K562 (cell line): Measurements from ENCODE around the gene CAMK1D. TPM values are rescaled to one million over a fixed set of nuclear protein-coding genes. Genes with fewer than 3 reads are reported as not detected.

Source experiments
- ELF1 ChIP-seq: fragments of 200-800 bp; sonication (Bioruptor generic); IDR thresholded peaks from 2 replicates; pipeline ENCODE4 v1.6.1; 2016; ENCODE audit warnings: missing genetic modification characterization, missing compliant biosample characterization
- FOXJ3 ChIP-seq: sonication (generic); formaldehyde crosslinking; IDR thresholded peaks from 2 replicates; pipeline ENCODE4 v1.4.0; 2020; ENCODE audit warnings: mild to moderate bottlenecking, missing genetic modification reagents
- NKRF ChIP-seq: fragments of 450-650 bp; IDR thresholded peaks from 2 replicates; pipeline ENCODE4 v1.6.1; 2016; ENCODE audit warnings: borderline replicate concordance
- NR4A1 ChIP-seq, 2 experiments: fragments of 250-450 bp in 1 of 2; fragments of 450-650 bp in 1 of 2; sonication (Bioruptor Pico) in 1 of 2; IDR thresholded peaks; 2 replicates each; pipeline versions ENCODE4 v1.4.0 to v1.6.1; 2016 to 2020; ENCODE audit warnings: mild to moderate bottlenecking in 2 of 2, missing compliant biosample characterization in 1 of 2, missing genetic modification characterization in 1 of 2, moderate library complexity in 1 of 2
- POLR2AphosphoS5 ChIP-seq: IDR thresholded peaks from 2 replicates; pipeline ENCODE4 v1.6.1; 2011; ENCODE audit warnings: mild to moderate bottlenecking, low read depth, low read length, moderate library complexity; ENCODE audit not compliant: control insufficient read depth, insufficient read depth
- RAD21 ChIP-seq, 2 experiments: fragments of 250-450 bp in 1 of 2; fragments of 450-650 bp in 1 of 2; sonication (Bioruptor Pico) in 1 of 2; formaldehyde crosslinking in 1 of 2; IDR thresholded peaks in 1 of 2; conservative IDR thresholded peaks in 1 of 2; 2 replicates each; pipeline versions ENCODE4 v1.4.0 to v1.8.0; 2020 to 2022; ENCODE audit warnings: mild to moderate bottlenecking in 2 of 2, moderate library complexity in 1 of 2
- STAT6 ChIP-seq: sonication (generic); formaldehyde crosslinking; IDR thresholded peaks from 2 replicates; pipeline ENCODE4 v1.8.1; 2023; ENCODE audit warnings: mild to moderate bottlenecking, missing genetic modification reagents
- ZBTB2 ChIP-seq: fragments of 450-650 bp; IDR thresholded peaks from 2 replicates; pipeline ENCODE4 v1.6.1; 2016; ENCODE audit warnings: antibody characterized with exemption
- ZFP1 ChIP-seq: fragments of 450-650 bp; formaldehyde crosslinking; IDR thresholded peaks from 2 replicates; pipeline ENCODE4 v1.4.0; 2020; ENCODE audit warnings: mild to moderate bottlenecking, mixed read lengths
- ZNF165 ChIP-seq: fragments of 250-450 bp; sonication (Bioruptor Pico); IDR thresholded peaks from 2 replicates; pipeline ENCODE4 v1.4.0; 2020; ENCODE audit warnings: borderline replicate concordance
- ZNF274 ChIP-seq: IDR thresholded peaks from 2 replicates; pipeline ENCODE4 v1.6.1; 2011; ENCODE audit warnings: low read depth, mild to moderate bottlenecking, low read length, moderate library complexity, borderline replicate concordance
- ZNF780A ChIP-seq: fragments of 250-450 bp; sonication (Bioruptor Pico); IDR thresholded peaks from 2 replicates; pipeline ENCODE4 v1.5.0; 2021; ENCODE audit warnings: mild to moderate bottlenecking
- polyA plus RNA-seq, 8 experiments: library from polyadenylated mRNA; depleted of rRNA in 4 of 8; stranded (reverse) in 5 of 8; unstranded in 3 of 8; fragments of >200 nt; fragmentation: Nextera tagmentation in 2 of 8; fragmentation: Illumina TruSeq in 1 of 8; extraction: Ambion mirVana in 2 of 8; extraction: Trizol in 1 of 8; gene quantifications; 2 replicates each; pipeline versions ENCODE4 v1.2.1 to v1.2.3, GENCODE V29; 2011 to 2014; ENCODE audit warnings: inconsistent platforms in 1 of 8, missing spikeins in 1 of 8
- total RNA-seq, 7 experiments: library from RNA; depleted of rRNA in 6 of 7; stranded (reverse); fragments of >200 nt in 6 of 7; fragmentation: Illumina TruSeq in 2 of 7; extraction: Trizol in 2 of 7; gene quantifications; 2 replicates each; pipeline versions ENCODE4 v1.2.1 to v1.2.3, GENCODE V29; 2011 to 2021; ENCODE audit warnings: low replicate concordance in 1 of 7

Gene CAMK1D
- total and polyA plus RNA-seq, 9 of the 15 experiments (the other 6 are each of a cell fraction or from before 2014, with no cell fraction given), result 0.12 to 0.24 (median 0.20) TPM; not detected in 5

- TF ChIP-seq ZNF165 (CRISPR knock-in tag), result no peak
- no peak for TF ChIP-seq ZNF780A (CRISPR knock-in tag)
- TF ChIP-seq ZFP1 (CRISPR knock-in tag), result no peak
- no peak for TF ChIP-seq FOXJ3 (CRISPR knock-in tag)
- no peak for TF ChIP-seq ELF1 (tag)
- TF ChIP-seq ZBTB2, result no peak
- TF ChIP-seq NR4A1 (CRISPR knock-in tag; IDR thresholded peaks at IDR 0.05), result no peak
- TF ChIP-seq NR4A1 (tag; IDR thresholded peaks at IDR 0.05), result no peak
- TF ChIP-seq RAD21 (CRISPR knock-in tag; conservative IDR thresholded peaks at IDR 0.05 in 1 of 2, IDR thresholded peaks at IDR 0.05 in 1 of 2), result no peak
- TF ChIP-seq ZNF274, result no peak
- no peak for TF ChIP-seq NKRF
- no peak for TF ChIP-seq STAT6
- TF ChIP-seq POLR2AphosphoS5, result no peak
Observed at GRCh38 chr10:12414278-12414989, 65.1 kb downstream of the CAMK1D start (continued).
